ENCODE measurements around the gene HPS1. TPM values are rescaled to one million over a fixed set of nuclear protein-coding genes. Genes with fewer than 3 reads are reported as not detected.

The HPS1 gene
- total and polyA plus RNA-seq, 2 of the 4 experiments (the other 2 are of a cell fraction), result 14.0 to 55.2 TPM

DNA sequence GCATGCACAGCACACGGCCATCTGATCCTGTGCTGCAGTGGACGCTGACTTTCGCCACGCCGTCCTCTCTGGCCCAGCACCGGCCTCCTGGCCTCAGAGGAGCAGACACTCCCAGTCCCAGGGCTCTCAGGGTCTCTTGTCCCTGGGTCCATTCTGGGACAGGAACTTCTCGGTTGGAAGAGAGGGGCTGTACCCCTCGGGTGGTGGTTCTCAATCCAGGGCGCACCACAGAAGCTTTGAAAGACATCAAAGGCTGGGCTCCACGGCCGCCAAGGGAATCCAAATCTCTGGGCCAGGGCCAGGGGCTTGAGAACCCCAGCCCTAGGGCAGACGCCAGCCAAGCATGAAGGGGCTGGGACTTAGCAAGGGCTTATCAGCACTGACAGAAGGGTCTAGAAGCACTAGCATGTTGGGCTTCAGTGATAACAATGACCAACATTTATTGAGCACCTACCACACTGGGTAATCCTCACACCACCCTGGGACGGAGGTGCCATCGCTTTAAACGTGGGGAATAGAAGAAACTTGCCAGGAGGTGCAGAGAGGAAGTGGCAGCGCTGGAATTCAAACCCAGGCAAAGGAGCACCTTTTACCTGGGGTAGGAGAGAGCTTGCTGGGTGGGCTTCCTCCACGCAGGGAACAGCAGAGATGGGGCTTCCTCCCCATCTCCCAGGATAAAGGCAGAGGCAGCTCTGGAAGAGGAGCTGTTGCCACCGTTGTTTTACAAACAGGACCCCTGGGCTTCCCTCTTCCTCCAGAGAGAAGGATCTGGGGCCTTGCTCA lies 29.9 kb downstream of the HPS1 start:
- H3K4me3 ChIP-seq (ENCODE audit: insufficient read depth, low read depth, low read length), result no peak overlapping the region
- H4K91ac ChIP-seq (ENCODE audit: insufficient read depth, low read depth, low read length), result no peak overlapping the region
- no peaks in the 10 kb centered on the region for H3K27me3 ChIP-seq (ENCODE audit: control insufficient read depth, insufficient read depth, low read length)
- H3K4ac ChIP-seq (ENCODE audit: low read depth, low read length), result no peak overlapping the region
- no peak for TF ChIP-seq NFE2L2 (IDR thresholded peaks at IDR 0.05; ENCODE audit: low read depth, low read length)
- no peak overlapping the region for H3K56ac ChIP-seq (ENCODE audit: extremely low read depth, insufficient read depth, low read length)
- no peak overlapping the region for H2AK5ac ChIP-seq (ENCODE audit: low read depth, low read length)
- BruUV-seq (replicated peaks), result no TSS peak
- ChIA-PET CTCF (no interaction called here), POLR2A (ENCODE audit: unreplicated experiment) (no interaction called here)
- H4K20me1 ChIP-seq (ENCODE audit: insufficient read depth, low read length), result no peaks in the 10 kb centered on the region
- H4K5ac ChIP-seq (ENCODE audit: low read depth, low read length), result no peak overlapping the region
- H3K23ac ChIP-seq (ENCODE audit: low read depth, low read length), result no peak overlapping the region
- no peak overlapping the region for H4K8ac ChIP-seq (ENCODE audit: low read depth in 2 of 2, low read length in 2 of 2)
- no peak overlapping the region for H3K14ac ChIP-seq (replicated peaks; ENCODE audit: low read depth, low read length)
- H3K9ac ChIP-seq (ENCODE audit: low read depth, low read length), result no peak overlapping the region
- in situ Hi-C loops (cut with MboI; ENCODE audit: low sequenced_read_pairs), result no loop called here
- ATAC-seq (ENCODE audit: low read depth), result no peak
- no peak overlapping the region for H3K18ac ChIP-seq (ENCODE audit: low read depth, low read length)
- peaks cover 32% of the 10 kb centered on the region for H3K36me3 ChIP-seq (ENCODE audit: control insufficient read depth, insufficient read depth, low read length)
- no peaks in the 10 kb centered on the region for H3K9me3 ChIP-seq (ENCODE audit: control insufficient read depth, insufficient read depth, low read length)
- H2AK9ac ChIP-seq (replicated peaks; ENCODE audit: low read depth, low read length, poor library complexity), result no peak overlapping the region
- H2BK120ac ChIP-seq (ENCODE audit: low read depth, low read length), result no peak overlapping the region
- dilution Hi-C loops (cut with HindIII; ENCODE audit: low sequenced_read_pairs, unreplicated experiment), result no loop called here
- no peak overlapping the region for H2BK20ac ChIP-seq (ENCODE audit: low read depth, low read length)
- H3K79me1 ChIP-seq (ENCODE audit: low read depth in 1 of 2, low read length in 2 of 2), result peaks cover 10 to 24% of the 10 kb centered on the region in 2 experiments; a peak in 3 of 4 replicates
- H3K9me1 ChIP-seq (ENCODE audit: insufficient read depth, low read length), result peaks cover 16% of the 10 kb centered on the region
- no peak overlapping the region for H3K27ac ChIP-seq (ENCODE audit: insufficient read depth, low read length)
- intact Hi-C loops (cut with micrococcal nuclease), result loop anchor here (10.0 kb wide), 1 partner anchor 242 kb away; no protein-coding TSS in a partner anchor
- 96% methylated on average over 10 of the region's 18 CpGs; no CpG with 5 or more reads in 1 of the 2 experiments for WGBS, 2 experiments (ENCODE audit: extremely low coverage in 2 of 2, insufficient read length in 1 of 2)
- H3K4me1 ChIP-seq (ENCODE audit: control insufficient read depth, insufficient read depth, low read length), result peaks cover 19% of the 10 kb centered on the region
- no peak overlapping the region for H2BK5ac ChIP-seq (ENCODE audit: low read depth, low read length, poor library complexity, severe bottlenecking)
- H2AFZ ChIP-seq (replicated peaks; ENCODE audit: low read length, poor library complexity), result no peak overlapping the region
- no peak overlapping the region for H2BK15ac ChIP-seq (ENCODE audit: low read depth, low read length)
- H3K4me2 ChIP-seq (ENCODE audit: low read depth, low read length), result no peak overlapping the region
- no peak for DNase-seq

Data from IMR-90 (cell line).